Activated CD8-positive, alpha-beta T cell treated with anti-CD3 and anti-CD28 coated beads for 36 hours (primary cell): ENCODE measurements around the gene CTDP1. TPM values are rescaled to one million over a fixed set of nuclear protein-coding genes. Genes with fewer than 3 reads are reported as not detected.

Source experiments
- ATAC-seq: fragments of 200-7000 bp; cut with Tn5 transposase; one replicate; pipeline ENCODE4 v1.10.0; 2021; ENCODE audit warnings: mild to moderate bottlenecking, moderate library complexity
- CTCF ChIA-PET: fragments of 350-600 bp; sonication (Branson Sonifier 250); formaldehyde crosslinking; loops from one replicate; lab custom pipeline; 2021; ENCODE audit warnings: antibody characterized with exemption; lab: Charles Lee
- POLR2A ChIA-PET: fragments of 350-600 bp; sonication (Branson Sonifier 250); formaldehyde crosslinking; loops from one replicate; lab custom pipeline; 2021; ENCODE audit warnings: antibody characterized with exemption; lab: Charles Lee
- DNase-seq: peaks from one replicate; pipeline ENCODE4 v3.0.0-alpha.2; 2020
- H3K27ac Mint-ChIP-seq: one replicate; pipeline ENCODE4 v1.8.0; 2021; ENCODE audit warnings: mild to moderate bottlenecking, mixed read lengths
- H3K27me3 Mint-ChIP-seq: one replicate; pipeline ENCODE4 v1.8.0; 2021; ENCODE audit warnings: mixed read lengths
- H3K36me3 Mint-ChIP-seq: one replicate; pipeline ENCODE4 v1.8.0; 2021; ENCODE audit warnings: low read depth, mixed read lengths
- H3K4me1 Mint-ChIP-seq: one replicate; pipeline ENCODE4 v1.8.0; 2021; ENCODE audit warnings: low read depth, mixed read lengths
- H3K4me3 Mint-ChIP-seq: one replicate; pipeline ENCODE4 v1.8.0; 2021; ENCODE audit warnings: mild to moderate bottlenecking, moderate library complexity, mixed read lengths
- H3K9me3 Mint-ChIP-seq: one replicate; pipeline ENCODE4 v1.8.0; 2021; ENCODE audit warnings: mixed read lengths
- intact Hi-C: fragments of 100-400 bp; cut with micrococcal nuclease; formaldehyde crosslinking; loops from one replicate; pipeline ENCODE4 v1.10.0; 2022
- total RNA-seq, 2 experiments: library from RNA; stranded (reverse); gene quantifications; one replicate each; pipeline ENCODE4 v1.2.3, GENCODE V29; 2021
- TF ChIP-seq, protein P1 (sequence below): fragments of 200-600 bp; IDR thresholded peaks from one replicate; pipeline ENCODE4 v1.8.0; 2022; ENCODE audit warnings: antibody characterized with exemption, mild to moderate bottlenecking

CTDP1 gene
- total RNA-seq, 2 experiments from 2014 or later: 54.9 to 55.6 TPM

DNA sequence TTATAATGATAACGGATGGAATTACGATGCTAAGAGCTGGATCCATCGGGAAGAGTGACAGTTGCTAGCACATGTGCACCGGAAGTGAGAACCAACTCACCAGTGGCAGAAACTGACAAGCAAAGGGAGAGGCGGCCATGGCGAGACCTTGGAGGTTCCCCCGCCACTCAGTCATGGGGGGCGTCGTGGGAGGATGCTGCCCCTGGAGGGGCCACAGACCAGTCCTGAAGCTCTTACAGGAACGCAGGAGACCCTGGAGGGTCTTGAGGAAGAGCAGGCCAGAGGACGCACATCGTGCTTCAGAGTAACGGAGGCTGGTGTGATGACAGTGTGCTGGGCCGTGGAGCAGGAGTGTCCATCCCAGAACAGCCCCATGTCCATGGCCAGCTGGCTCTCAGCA, 65.0 kb downstream of the CTDP1 start:
- peaks cover 57% of the 10 kb centered on the region for H3K36me3 Mint-ChIP-seq
- no peak overlapping the region for H3K27ac Mint-ChIP-seq
- TF ChIP-seq, protein P1, sequence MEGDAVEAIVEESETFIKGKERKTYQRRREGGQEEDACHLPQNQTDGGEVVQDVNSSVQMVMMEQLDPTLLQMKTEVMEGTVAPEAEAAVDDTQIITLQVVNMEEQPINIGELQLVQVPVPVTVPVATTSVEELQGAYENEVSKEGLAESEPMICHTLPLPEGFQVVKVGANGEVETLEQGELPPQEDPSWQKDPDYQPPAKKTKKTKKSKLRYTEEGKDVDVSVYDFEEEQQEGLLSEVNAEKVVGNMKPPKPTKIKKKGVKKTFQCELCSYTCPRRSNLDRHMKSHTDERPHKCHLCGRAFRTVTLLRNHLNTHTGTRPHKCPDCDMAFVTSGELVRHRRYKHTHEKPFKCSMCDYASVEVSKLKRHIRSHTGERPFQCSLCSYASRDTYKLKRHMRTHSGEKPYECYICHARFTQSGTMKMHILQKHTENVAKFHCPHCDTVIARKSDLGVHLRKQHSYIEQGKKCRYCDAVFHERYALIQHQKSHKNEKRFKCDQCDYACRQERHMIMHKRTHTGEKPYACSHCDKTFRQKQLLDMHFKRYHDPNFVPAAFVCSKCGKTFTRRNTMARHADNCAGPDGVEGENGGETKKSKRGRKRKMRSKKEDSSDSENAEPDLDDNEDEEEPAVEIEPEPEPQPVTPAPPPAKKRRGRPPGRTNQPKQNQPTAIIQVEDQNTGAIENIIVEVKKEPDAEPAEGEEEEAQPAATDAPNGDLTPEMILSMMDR: no peak
- H3K4me1 Mint-ChIP-seq: no peaks in the 10 kb centered on the region
- CTCF ChIA-PET: no interaction called here
- H3K27me3 Mint-ChIP-seq: no peaks in the 10 kb centered on the region
- H3K4me3 Mint-ChIP-seq: no peak overlapping the region
- ATAC-seq (no peak), DNase-seq (no peak)
- H3K9me3 Mint-ChIP-seq: peaks cover 5% of the 10 kb centered on the region
- POLR2A ChIA-PET: no interaction called here
- intact Hi-C loops: no loop called here

DNA sequence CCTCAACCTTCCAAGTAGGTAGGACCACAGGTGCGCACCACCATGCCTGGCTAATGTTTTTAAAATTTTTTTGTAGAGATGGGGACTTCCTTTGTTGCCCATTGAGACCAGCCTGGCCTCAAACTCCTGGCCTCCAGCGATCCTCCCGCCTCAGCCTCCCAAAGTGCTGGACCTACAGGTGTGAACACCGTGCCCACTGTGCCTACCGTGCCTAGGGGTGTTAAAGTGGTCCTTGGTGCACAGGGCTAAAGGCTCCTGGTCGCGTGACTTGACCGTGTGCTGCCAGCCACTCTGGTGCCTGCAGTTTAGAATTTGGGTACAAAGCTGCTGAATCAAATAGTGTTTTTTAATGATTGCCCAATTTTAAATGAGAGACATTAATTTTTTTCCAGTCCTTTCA, 67.1 kb downstream of the CTDP1 start:
- Mint-ChIP-seq H3K4me3 (no peak overlapping the region), H3K27me3 (no peaks in the 10 kb centered on the region), H3K9me3 (peaks cover 5% of the 10 kb centered on the region), H3K27ac (no peak overlapping the region), H3K4me1 (peaks cover 3% of the 10 kb centered on the region), H3K36me3 (peaks cover 50% of the 10 kb centered on the region)
- POLR2A ChIA-PET: no interaction called here
- CTCF ChIA-PET: no interaction called here
- ATAC-seq (no peak), DNase-seq (no peak)
- intact Hi-C loops: no loop called here
- TF ChIP-seq, protein P1: no peak

DNA sequence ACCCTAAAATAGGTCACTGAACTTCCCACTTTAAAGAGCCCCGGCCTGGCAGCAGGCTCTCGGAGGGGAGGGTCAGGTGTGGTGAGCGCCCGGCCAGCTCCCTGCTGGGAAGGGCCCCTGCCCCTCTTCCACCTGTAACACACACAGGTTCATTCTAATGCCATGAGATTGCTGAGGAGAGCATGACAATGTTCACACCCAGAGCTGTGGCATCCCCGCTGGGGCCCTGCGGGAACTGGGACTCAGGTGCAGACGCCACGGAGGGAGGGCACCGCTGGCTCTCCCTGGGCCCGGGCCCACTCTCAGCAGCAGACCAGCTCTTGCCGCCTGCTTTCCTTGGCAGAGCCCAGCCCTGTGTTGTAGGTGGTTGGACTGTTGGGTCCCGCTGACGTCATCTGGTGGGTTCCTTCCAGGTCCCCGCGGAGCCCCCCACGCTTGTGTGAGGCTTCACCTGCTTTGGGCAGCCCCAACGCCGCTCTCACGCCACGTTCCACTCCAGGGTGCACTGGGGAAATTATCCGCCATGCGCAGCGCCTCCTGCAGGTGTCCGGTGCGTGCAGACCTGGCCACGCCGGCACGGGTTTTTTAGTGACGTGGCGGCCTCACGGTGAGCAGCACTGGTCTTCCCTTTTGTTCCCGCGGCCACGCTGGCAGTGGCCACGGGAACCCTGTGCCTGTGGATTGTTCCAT, 67.7 kb downstream of the CTDP1 start:
- H3K9me3 Mint-ChIP-seq: peaks cover 5% of the 10 kb centered on the region
- POLR2A ChIA-PET: no interaction called here
- DNase-seq (no peak), ATAC-seq (no peak)
- H3K4me3 Mint-ChIP-seq: no peak overlapping the region
- intact Hi-C loops: no loop called here
- TF ChIP-seq, protein P1: no peak
- H3K4me1 Mint-ChIP-seq: peaks cover 3% of the 10 kb centered on the region
- CTCF ChIA-PET: no interaction called here
- peaks cover 48% of the 10 kb centered on the region for H3K36me3 Mint-ChIP-seq
- no peak overlapping the region for H3K27ac Mint-ChIP-seq
- no peaks in the 10 kb centered on the region for H3K27me3 Mint-ChIP-seq

DNA sequence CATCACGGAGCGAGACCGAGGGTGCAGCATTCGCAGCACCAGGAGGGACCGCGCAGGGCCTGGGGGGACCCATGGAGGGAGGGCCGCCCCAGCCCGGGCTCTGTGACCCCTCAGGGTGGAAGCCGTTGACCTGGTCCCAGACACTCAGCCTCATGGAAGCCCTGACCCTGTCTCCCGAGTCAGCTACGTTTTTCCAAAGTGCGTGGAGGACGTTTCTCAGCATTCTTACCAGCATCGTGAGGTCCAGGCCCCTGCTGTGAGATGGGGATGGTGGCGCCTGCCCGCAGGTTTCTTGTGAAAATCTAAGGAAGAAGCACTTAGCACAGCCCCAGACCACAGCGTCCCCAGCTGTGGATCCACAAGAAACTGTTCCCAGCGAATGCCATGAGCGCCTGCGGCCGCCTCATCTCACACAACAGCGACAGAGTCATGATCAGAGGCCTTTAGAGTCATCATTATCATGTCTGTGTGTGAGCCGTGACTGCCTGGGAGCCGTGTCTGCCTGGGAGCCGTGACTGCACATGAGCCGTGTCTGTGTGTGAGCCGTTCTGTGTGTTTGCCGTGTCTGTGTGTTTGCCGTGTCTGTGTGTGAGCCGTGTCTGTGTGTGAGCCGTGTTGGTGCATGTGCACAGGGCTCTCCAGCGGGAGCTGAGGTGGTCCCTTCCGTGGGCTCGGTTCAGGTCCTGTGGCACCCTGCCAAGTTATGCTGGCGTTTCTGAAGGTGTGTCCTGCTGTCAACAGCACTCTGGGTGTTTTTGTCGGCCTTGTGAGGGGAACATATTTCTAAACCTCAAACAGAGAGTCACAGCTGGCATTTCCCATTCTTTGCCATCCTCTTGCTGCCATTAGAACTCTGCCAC, 68.9 kb downstream of the CTDP1 start:
- intact Hi-C loops: no loop called here
- H3K27ac Mint-ChIP-seq: no peak overlapping the region
- no peaks in the 10 kb centered on the region for H3K27me3 Mint-ChIP-seq
- ChIA-PET POLR2A (no interaction called here), CTCF (no interaction called here)
- DNase-seq (no peak), ATAC-seq (no peak)
- H3K9me3 Mint-ChIP-seq: peaks cover 5% of the 10 kb centered on the region
- H3K36me3 Mint-ChIP-seq: peaks cover 47% of the 10 kb centered on the region
- peaks cover 3% of the 10 kb centered on the region for H3K4me1 Mint-ChIP-seq
- TF ChIP-seq, protein P1: no peak
- H3K4me3 Mint-ChIP-seq: no peak overlapping the region
